Glomerular visceral epithelial cell (primary cell): ENCODE measurements around the gene GCHFR.

ENCODE experiments used
- DNase-seq: peaks from one replicate; pipeline ENCODE4 v3.0.0-alpha.2; 2016; ENCODE audit errors: extremely low spot score

Gene GCHFR

GRCh38 chr15:40775740-40776536 lies 12.1 kb downstream of the GCHFR start:
- no peak for DNase-seq

GRCh38 chr15:40776537-40777141 lies 12.8 kb downstream of the GCHFR start:
- peak; percentile 89 for DNase-seq

GRCh38 chr15:40782609-40783227 lies 18.9 kb downstream of the GCHFR start:
- DNase-seq, result peak; percentile 76

GRCh38 chr15:40785164-40785563 lies 21.3 kb downstream of the GCHFR start:
- no peak for DNase-seq

- DNase-seq, result no peak
Measured at GRCh38 chr15:40785814-40786213, 21.9 kb downstream of the GCHFR start.

- DNase-seq, result peak; percentile 99
Measured at GRCh38 chr15:40787344-40787841, 23.5 kb downstream of the GCHFR start.

GRCh38 chr15:40787991-40788390 lies 24.1 kb downstream of the GCHFR start:
- no peak for DNase-seq

- no peak for DNase-seq
Measured at GRCh38 chr15:40789119-40789518, 25.3 kb downstream of the GCHFR start.

- DNase-seq, result no peak
Measured at GRCh38 chr15:40789999-40790398, 26.1 kb downstream of the GCHFR start.

GRCh38 chr15:40790718-40791117 lies 26.9 kb downstream of the GCHFR start:
- no peak for DNase-seq

GRCh38 chr15:40792394-40792793 lies 28.5 kb downstream of the GCHFR start:
- DNase-seq, result no peak

GRCh38 chr15:40793216-40793989 lies 29.5 kb downstream of the GCHFR start:
- peak; percentile 92 for DNase-seq

GRCh38 chr15:40796041-40796440 lies 32.2 kb downstream of the GCHFR start:
- DNase-seq, result no peak

- DNase-seq, result no peak
Measured at GRCh38 chr15:40796512-40796911, 32.6 kb downstream of the GCHFR start.

- no peak for DNase-seq
Measured at GRCh38 chr15:40799523-40799922, 35.7 kb downstream of the GCHFR start.

GRCh38 chr15:40803076-40803475 lies 39.2 kb downstream of the GCHFR start:
- no peak for DNase-seq

GRCh38 chr15:40803688-40804087 lies 39.8 kb downstream of the GCHFR start:
- no peak for DNase-seq

GRCh38 chr15:40806672-40807027 lies 42.8 kb downstream of the GCHFR start:
- DNase-seq, result no peak

- DNase-seq, result peak; percentile 97
Measured at GRCh38 chr15:40807028-40807887, 43.4 kb downstream of the GCHFR start, which contains the start of the genes DNAJC17 and ZFYVE19. Gene DNAJC17 (minus strand): TSS chr15:40807473. CDS start chr15:40807446, 27 bp downstream. Gene ZFYVE19 (plus strand): TSS chr15:40807089. CDS start chr15:40807590, 501 bp downstream.

- DNase-seq, result no peak
Measured at GRCh38 chr15:40807888-40808461, 44.1 kb downstream of the GCHFR start.
